ENCODE data around the gene S100A14.
"Not testable (repeated sequence)": the region's sequence is repeated elsewhere in the genome, so short reads cannot be mapped to it uniquely, and the experiment has no call there.

Gene S100A14

DNA sequence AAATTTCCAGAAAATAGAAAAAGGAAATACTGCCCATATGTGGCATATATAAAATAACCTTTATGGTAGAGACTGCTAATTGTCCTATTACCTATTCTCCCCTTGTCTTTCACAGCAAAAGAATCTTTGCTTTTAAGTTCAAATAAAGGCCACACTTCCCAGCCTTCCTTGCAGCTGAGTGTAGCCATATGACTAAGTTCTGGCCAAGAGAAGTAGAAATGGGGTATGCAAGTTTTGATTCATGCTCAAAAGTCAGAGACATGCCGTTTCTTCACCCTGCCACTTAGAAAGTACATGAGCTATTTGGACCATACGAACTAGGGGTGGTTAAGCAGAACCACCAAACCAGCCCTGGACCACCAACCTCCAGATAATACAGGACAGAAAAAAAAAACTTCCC is 32.1 kb downstream of the S100A14 start:
- no peak for DNase-seq
- Histone ChIP-seq H3K4me1 (peaks cover 6% of the 10 kb centered on the region; the same call in 1 of the 2 replicates), H3K9me3 (no peaks in the 10 kb centered on the region), H3K4me3 (ENCODE audit: low read depth, low read length) (no peak overlapping the region), H3K36me3 (no peaks in the 10 kb centered on the region), H3K27me3 (no peaks in the 10 kb centered on the region)
- TF ChIP-seq, protein P1, sequence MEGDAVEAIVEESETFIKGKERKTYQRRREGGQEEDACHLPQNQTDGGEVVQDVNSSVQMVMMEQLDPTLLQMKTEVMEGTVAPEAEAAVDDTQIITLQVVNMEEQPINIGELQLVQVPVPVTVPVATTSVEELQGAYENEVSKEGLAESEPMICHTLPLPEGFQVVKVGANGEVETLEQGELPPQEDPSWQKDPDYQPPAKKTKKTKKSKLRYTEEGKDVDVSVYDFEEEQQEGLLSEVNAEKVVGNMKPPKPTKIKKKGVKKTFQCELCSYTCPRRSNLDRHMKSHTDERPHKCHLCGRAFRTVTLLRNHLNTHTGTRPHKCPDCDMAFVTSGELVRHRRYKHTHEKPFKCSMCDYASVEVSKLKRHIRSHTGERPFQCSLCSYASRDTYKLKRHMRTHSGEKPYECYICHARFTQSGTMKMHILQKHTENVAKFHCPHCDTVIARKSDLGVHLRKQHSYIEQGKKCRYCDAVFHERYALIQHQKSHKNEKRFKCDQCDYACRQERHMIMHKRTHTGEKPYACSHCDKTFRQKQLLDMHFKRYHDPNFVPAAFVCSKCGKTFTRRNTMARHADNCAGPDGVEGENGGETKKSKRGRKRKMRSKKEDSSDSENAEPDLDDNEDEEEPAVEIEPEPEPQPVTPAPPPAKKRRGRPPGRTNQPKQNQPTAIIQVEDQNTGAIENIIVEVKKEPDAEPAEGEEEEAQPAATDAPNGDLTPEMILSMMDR (IDR thresholded peaks at IDR 0.05; ENCODE audit: low read depth, low read length), result no peak

DNA sequence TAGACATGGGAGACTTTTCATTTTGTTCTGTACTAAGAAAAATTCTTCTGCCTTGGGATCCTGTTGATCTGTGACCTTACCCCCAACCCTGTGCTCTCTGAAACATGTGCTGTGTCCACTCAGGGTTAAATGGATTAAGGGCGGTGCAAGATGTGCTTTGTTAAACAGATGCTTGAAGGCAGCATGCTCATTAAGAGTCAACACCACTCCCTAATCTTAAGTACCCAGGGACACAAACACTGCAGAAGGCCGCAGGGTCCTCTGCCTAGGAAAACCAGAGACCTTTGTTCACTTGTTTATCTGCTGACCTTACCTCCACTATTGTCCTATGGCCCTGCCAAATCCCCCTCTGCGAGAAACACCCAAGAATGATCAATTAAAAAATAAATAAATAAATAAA is 32.6 kb downstream of the S100A14 start:
- not testable (repeated sequence) for DNase-seq; H3K4me1 ChIP-seq; H3K27me3 ChIP-seq; H3K9me3 ChIP-seq; H3K36me3 ChIP-seq; H3K4me3 ChIP-seq (ENCODE audit: low read depth, low read length)

DNA sequence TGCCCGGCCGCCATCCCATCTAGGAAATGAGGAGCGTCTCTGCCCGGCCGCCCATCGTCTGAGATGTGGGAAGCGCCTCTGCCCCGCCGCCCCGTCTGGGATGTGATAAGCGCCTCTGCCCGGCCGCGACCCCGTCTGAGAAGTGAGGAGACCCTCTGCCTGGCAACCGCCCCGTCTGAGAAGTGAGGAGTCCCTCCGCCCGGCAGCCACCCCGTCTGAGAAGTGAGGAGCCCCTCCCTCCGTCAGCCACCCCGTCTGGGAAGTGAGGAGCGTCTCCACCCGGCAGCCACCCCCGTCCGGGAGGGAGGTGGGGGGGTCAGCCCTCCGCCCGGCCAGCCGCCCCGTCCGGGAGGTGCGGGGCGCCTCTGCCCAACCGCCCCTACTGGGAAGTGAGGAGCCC is 33.3 kb downstream of the S100A14 start:
- H3K36me3 ChIP-seq; H3K4me1 ChIP-seq; H3K4me3 ChIP-seq (ENCODE audit: low read depth, low read length); DNase-seq; H3K9me3 ChIP-seq; H3K27me3 ChIP-seq: not testable (repeated sequence)

DNA sequence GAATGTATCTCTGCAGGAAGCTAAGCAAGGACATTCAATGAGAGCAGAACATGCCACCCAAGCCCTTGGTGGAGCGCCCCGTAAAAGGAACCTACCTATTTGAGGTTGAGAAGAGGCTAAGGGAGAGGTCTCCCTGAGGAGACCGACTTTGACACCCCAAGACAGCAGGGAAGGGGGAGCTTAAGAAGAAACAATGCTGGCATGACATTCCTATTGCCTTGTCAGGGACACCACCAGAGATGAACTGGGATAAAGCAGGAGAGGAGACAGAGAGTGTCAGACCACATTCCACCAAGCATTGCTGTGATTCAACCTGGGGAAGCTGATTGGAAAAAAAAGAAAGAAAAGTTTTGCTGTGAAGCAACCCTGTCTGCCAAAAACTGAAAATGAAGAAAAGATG is 37.2 kb downstream of the S100A14 start:
- H3K27me3 ChIP-seq, result no peaks in the 10 kb centered on the region
- no peak overlapping the region for H3K4me3 ChIP-seq (ENCODE audit: low read depth, low read length)
- H3K36me3 ChIP-seq, result no peaks in the 10 kb centered on the region
- no peaks in the 10 kb centered on the region for H3K9me3 ChIP-seq
- DNase-seq, result no peak
- H3K4me1 ChIP-seq, result no peaks in the 10 kb centered on the region
- TF ChIP-seq, protein P1 (IDR thresholded peaks at IDR 0.05; ENCODE audit: low read depth, low read length), result no peak

DNA sequence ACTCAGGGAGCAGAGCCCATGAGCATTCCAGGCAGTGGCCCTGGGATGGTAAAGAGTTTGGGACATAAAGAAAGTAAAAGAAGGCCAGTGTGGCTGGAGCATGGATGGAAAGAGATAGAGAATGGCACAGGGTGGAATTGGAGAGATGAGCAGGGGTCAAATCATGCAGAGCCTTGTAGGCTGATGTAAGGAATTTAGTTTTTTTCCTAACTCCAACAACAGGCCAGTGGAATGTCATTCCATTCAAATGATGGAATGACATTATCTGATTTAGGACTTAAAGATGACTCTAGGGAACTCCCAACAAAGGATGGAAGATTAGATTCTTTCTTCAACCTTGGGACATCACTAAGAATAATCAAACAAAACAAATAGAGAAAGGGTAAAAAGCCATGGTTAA is 37.6 kb downstream of the S100A14 start:
- Histone ChIP-seq H3K4me1 (no peaks in the 10 kb centered on the region), H3K4me3 (ENCODE audit: low read depth, low read length) (no peak overlapping the region), H3K9me3 (no peaks in the 10 kb centered on the region), H3K36me3 (no peaks in the 10 kb centered on the region), H3K27me3 (no peaks in the 10 kb centered on the region)
- TF ChIP-seq, protein P1 (IDR thresholded peaks at IDR 0.05; ENCODE audit: low read depth, low read length), result no peak
- DNase-seq, result no peak

DNA sequence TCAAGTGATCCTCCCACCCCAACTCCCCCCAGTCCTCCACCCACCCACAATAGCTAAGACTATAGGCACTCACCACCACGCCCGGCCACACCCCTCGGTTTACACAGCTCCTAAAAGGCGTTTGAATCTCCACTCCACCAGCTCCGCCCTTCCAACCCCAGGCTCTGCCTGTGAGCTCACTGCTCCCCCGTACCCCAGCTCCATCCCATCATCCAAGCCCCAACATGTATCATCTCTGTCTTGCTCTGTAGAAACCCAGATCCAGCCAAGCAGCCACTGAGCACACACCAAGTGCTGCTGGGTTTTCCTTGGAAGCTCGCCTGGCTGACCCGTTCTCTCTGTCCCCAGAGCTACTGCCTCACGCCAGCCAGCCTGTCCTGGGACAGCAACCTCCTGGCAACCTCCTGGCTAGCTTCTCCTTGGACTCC is 38.5 kb downstream of the S100A14 start:
- Histone ChIP-seq H3K36me3 (no peaks in the 10 kb centered on the region), H3K4me1 (peaks cover 4% of the 10 kb centered on the region; the same call in 1 of the 2 replicates), H3K9me3 (no peaks in the 10 kb centered on the region), H3K27me3 (no peaks in the 10 kb centered on the region), H3K4me3 (ENCODE audit: low read depth, low read length) (no peak overlapping the region)
- TF ChIP-seq, protein P1 (IDR thresholded peaks at IDR 0.05; ENCODE audit: low read depth, low read length), result no peak
- no peak for DNase-seq

DNA sequence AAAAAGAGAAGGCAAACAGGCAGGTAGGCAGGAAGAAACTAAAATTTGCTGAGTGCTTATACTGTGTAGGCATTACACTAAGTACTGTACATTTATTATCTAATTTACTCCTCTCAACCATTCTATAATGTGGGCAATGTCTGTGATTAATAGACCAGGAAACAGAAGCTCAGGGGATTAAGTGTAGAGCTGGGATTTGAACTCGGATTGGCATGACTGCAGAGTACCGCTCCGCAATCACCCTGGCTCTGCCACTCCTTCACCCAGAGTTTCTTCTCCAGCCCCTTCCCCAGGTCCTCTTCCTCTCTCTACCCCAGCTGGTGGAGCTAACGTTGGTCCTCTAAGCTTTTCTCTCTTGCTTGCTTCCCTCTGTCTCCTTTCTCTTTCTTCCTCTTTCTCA is 39.0 kb downstream of the S100A14 start:
- H3K36me3 ChIP-seq, result no peaks in the 10 kb centered on the region
- H3K4me1 ChIP-seq, result peaks cover 4% of the 10 kb centered on the region; the same call in 1 of the 2 replicates
- H3K9me3 ChIP-seq, result no peaks in the 10 kb centered on the region
- no peak overlapping the region for H3K4me3 ChIP-seq (ENCODE audit: low read depth, low read length)
- H3K27me3 ChIP-seq, result no peaks in the 10 kb centered on the region
- TF ChIP-seq, protein P1 (IDR thresholded peaks at IDR 0.05; ENCODE audit: low read depth, low read length), result no peak
- DNase-seq, result no peak

DNA sequence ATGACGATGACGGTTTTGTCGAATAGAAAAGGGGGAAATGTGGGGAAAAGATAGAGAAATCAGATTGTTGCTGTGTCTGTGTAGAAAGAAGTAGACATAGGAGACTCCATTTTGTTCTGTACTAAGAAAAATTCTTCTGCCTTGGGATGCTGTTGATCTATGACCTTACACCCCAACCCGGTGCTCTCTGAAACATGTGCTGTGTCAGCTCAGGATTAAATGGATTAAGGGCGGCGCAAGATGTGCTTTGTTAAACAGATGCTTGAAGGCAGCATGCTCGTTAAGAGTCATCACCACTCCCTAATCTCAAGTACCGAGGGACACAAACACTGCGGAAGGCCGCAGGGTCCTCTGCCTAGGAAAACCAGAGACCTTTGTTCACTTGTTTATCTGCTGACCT is 40.6 kb downstream of the S100A14 start:
- not testable (repeated sequence) for H3K4me3 ChIP-seq (ENCODE audit: low read depth, low read length); H3K9me3 ChIP-seq; H3K27me3 ChIP-seq; H3K4me1 ChIP-seq; DNase-seq; H3K36me3 ChIP-seq

DNA sequence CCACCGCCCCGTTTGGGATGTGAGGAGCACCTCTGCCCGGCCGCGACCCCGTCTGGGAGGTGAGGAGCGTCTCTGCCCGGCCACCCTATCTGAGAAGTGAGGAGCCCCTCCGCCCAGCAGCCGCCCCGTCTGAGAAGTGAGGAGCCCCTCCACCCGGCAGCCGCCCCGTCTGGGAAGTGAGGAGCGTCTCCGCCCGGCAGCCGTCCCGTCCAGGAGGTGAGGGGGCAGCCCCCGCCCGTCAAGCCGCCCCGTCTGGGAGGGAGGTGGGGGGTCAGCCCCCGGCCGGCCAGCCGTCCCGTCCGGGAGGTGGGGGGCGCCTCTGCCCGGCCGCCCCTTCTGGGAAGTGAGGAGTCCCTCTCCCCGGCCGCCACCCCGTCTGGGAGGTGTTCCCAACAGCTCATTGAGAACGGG is 41.0 kb downstream of the S100A14 start:
- not testable (repeated sequence) for H3K27me3 ChIP-seq; DNase-seq; H3K9me3 ChIP-seq; H3K36me3 ChIP-seq; H3K4me3 ChIP-seq (ENCODE audit: low read depth, low read length); H3K4me1 ChIP-seq
